ENCODE measurements around the gene HOXC10.

The HOXC10 gene

DNA sequence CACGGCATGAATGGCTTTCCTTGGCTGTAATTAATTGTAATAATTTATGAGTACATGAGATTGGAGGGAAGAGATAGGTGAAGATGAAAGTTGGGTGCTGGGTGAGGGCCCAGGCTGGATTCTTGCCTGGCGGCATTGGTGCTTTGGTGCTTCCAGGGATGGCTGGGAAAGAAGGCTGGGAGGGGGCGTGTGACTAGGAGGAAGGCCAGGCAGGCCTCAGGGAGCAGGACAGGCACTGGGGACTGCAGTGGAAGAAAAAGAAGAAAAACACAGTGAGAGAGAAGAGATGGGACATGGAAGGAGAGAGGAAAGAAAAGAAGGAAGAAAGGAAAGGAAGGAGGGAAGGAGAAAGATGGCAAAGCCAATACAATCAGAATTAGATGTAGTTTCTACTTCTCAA is 18.7 kb downstream of the HOXC10 start:
- DNase-seq (ENCODE audit: low read depth, low spot score), result no peak

- no peak for DNase-seq (ENCODE audit: low read depth, low spot score)
Measured at GRCh38 chr12:54004063-54004840, 19.3 kb downstream of the HOXC10 start.

DNA sequence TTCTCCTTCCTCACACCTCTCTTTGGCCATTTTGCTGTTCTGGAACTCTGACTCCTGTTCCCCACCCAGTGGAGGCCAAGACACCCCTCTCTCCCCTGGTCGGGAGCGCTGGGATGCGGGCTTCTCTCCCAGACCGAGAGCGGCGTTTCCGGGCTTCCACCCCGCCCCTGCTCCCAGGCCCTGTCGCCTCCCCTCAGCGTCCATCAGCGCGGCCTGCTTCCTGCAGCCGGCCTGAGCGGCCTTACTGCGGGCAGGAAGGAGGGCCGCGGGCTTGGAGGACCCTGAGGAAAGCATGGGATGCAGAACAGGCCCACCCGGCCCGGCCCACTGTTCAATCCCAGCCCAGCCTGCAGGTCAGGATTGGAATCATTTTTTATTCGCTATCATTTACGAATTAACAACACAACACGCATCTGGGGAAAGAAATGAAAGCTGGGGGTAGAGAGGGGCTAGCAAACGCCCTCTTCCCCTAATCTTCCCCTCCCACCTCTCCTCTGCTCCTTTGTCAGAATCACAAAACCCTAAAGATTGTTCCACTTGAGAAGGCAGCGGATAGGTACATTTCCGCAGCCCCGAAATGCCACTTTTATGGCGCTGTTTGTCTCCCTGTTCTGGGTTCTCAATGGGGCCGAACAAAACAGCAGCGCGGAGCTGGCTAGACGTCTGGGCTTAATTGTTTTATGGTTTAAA is 20.0 kb downstream of the HOXC10 start:
- DNase-seq (ENCODE audit: low read depth, low spot score), result no peak

DNA sequence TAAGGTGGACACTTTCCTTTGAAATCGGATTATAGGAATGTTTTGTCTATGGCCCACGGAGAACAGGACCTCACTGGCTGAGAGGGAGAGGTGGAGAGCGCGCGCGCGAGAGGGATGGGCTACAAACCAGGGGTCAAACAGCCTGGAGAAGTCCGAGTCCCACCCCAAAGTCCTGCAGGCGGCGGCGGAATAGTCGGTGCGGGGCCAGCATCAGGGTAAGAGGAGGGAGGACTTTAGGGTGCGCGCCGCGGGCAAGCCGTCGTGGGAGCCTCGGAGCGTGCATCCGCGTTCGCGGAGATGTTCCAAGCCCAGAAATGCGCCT is 20.5 kb downstream of the HOXC10 start:
- DNase-seq (ENCODE audit: low read depth, low spot score), result no peak

GRCh38 chr12:54005853-54006558 is 21.1 kb downstream of the HOXC10 start:
- peak; percentile 21 for DNase-seq (ENCODE audit: low read depth, low spot score)

- no peak for DNase-seq (ENCODE audit: low read depth, low spot score)
Measured at GRCh38 chr12:54006559-54007220, 21.7 kb downstream of the HOXC10 start.

- no peak for DNase-seq (ENCODE audit: low read depth, low spot score)
Measured at GRCh38 chr12:54007538-54008259, 22.8 kb downstream of the HOXC10 start.

GRCh38 chr12:54008260-54008552 is 23.3 kb downstream of the HOXC10 start:
- no peak for DNase-seq (ENCODE audit: low read depth, low spot score)

DNA sequence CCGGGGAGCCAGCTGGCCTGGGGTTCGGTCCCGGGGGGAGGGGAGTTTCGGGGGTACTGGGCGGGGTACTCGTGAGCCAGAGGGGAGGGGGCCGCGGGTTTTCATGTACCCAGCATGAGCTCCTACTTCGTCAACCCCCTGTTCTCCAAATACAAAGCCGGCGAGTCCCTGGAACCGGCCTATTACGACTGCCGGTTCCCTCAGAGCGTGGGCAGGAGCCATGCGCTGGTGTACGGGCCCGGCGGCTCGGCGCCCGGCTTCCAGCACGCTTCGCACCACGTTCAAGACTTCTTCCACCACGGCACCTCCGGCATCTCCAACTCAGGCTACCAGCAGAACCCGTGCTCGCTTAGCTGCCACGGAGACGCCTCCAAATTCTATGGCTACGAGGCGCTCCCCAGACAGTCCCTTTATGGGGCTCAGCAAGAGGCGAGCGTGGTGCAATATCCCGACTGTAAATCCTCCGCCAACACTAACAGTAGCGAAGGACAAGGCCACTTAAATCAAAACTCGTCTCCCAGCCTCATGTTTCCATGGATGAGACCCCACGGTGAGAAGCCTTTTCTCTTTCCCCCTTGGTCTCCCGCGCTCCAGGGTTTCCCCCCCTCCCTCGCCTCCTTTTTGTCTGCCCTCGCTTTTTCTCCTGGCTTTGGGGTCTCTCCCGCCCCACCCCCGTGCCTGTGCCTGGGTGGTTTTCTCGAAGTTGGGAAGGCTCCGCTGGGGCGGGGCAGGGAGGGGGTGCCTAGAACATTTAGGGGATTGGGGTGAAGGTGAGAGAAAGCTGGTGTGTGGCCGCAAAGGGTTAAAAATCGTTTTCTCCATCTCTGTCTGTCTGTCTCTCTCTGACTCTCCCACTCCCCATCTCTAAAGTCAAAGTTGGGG is 24.5 kb downstream of the HOXC10 start:
- DNase-seq (ENCODE audit: low read depth, low spot score), result no peak

DNA sequence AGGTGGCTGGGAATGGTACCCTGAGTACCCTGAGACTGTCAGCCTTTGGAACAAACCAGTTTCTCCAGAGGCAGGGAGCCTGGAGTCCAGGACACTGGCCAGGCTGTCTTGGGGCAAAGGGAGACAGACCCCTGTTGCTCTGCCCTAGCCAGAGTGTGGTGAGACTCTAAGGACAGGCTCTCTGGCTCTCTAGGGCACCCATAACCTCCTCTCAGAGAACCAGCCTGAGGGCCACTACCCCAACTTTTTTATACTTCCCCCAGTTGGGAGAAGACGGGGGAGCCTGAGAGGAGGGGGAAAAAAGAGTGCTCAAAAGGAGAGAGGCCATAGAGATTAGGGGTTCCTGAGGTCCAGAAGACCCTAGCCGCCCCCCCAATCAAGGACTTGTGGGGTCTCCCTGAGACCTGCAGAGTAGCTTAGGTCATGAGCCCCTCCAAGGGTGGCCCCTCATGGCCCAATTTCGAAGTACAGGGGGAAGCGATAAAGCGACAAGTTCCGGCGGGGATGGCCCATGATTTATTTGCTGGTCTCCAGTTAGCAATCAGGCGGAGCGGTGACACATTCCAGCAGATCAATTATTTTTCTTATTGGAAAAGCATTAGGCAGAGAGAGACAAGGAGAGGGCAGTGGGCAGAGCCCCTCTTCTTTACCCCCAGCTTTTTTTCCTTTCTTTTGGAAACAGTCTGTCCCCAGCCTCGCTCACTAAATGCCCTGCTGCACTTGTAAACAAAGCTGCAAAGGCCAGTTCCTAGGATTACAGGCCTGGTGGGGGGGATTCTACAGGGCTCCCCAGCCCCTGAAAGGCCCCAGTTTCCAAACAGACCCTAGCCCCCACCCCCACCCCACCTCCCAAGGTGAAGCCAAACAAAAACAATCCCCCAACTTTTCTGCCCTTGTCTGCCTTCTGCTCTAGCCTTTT is 25.4 kb downstream of the HOXC10 start:
- DNase-seq (ENCODE audit: low read depth, low spot score), result no peak

DNA sequence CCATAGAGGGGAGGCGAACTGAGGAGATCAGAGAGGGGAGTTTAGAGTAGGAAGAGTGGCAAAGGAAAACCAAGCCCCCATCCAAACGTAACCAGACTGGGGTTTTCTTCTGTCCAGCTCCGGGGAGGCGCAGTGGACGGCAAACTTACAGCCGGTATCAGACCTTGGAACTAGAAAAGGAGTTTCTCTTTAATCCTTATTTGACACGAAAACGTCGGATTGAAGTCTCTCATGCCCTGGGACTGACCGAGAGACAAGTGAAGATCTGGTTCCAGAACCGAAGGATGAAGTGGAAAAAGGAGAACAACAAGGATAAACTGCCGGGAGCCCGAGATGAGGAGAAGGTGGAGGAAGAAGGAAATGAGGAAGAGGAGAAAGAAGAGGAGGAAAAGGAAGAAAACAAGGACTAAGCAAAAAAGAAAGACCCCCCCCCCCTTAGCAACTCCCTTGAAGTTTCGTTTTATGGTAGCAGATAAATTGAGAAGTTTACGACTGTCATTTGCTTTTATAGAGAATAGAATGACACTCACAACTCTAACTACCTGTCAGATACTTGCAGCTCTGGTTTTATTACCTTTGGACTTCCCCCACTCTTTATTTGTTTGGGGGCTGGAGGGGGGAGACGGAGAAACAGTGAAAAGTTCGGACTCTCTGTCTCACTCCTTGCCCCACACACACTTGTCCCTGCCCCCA is 26.2 kb downstream of the HOXC10 start:
- no peak for DNase-seq (ENCODE audit: low read depth, low spot score)

GRCh38 chr12:54011665-54012532 is 27.0 kb downstream of the HOXC10 start:
- DNase-seq (ENCODE audit: low read depth, low spot score), result no peak

DNA sequence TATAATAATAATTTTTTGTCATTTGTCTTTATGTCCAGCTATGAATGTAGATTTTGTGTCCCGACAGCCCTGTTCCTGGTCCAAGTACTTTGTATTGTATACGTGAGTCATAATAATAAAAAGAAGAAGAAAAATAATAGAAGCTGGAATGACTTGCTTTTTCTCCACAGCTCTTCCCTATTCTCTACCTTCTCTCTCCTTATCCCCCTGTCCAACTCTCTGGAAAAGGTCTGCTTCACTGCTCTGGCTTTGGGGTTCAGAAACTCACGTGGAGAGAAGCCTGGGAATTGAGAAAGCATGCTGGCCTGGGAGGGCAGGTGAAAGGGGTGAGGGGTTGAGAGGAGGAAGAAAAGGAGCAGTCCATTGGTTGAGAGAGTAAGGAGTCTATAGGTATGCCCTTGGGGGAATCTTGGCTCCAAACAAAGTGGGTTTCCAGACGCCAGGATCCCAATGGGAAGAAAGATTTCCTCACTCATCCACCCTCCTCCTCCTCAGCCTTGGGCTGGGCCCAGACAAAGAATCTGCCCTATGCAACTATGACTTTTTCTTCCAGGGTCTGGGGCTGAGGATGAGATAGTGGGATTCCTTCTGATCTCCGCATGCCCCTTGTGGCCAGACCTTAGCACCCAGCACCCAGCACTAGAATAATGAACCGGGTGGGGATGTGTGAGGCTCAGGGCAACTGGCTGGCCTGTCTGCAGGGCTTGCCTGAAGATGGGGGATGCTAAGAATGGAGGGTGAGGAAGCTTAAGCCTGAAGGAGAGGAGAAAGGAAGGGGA is 27.9 kb downstream of the HOXC10 start:
- DNase-seq (ENCODE audit: low read depth, low spot score), result no peak

DNA sequence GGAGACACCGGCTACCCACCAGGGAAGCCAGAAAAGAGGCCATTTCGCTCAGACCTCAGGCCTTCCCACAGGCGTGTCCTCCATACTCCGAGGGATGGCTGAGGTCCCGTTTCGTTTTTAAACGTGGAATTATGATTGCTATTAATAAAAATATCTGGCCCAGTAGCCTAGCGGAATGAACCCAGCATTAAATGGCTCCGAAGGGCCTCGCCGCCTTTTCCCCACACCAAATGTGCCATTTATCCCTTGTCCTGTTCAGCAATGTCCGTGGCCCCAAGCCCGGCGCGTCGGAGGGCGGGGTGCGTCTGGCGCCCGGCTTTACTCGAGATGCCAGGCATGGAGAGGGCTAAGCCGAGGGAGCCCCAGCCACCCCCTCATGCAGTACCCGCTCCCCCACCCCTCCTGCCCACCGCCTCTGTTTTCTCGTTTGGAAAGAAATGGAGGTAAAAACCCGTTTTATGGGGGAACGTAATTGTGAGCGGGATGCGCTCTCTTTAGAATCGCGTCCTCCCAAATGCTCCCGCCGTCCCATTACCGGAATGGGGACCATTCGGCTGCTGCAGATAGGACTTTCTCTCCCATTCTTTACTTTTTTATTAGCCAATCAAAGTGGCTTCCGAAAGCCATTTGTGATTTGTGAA is 29.6 kb downstream of the HOXC10 start:
- DNase-seq (ENCODE audit: low read depth, low spot score), result no peak

DNA sequence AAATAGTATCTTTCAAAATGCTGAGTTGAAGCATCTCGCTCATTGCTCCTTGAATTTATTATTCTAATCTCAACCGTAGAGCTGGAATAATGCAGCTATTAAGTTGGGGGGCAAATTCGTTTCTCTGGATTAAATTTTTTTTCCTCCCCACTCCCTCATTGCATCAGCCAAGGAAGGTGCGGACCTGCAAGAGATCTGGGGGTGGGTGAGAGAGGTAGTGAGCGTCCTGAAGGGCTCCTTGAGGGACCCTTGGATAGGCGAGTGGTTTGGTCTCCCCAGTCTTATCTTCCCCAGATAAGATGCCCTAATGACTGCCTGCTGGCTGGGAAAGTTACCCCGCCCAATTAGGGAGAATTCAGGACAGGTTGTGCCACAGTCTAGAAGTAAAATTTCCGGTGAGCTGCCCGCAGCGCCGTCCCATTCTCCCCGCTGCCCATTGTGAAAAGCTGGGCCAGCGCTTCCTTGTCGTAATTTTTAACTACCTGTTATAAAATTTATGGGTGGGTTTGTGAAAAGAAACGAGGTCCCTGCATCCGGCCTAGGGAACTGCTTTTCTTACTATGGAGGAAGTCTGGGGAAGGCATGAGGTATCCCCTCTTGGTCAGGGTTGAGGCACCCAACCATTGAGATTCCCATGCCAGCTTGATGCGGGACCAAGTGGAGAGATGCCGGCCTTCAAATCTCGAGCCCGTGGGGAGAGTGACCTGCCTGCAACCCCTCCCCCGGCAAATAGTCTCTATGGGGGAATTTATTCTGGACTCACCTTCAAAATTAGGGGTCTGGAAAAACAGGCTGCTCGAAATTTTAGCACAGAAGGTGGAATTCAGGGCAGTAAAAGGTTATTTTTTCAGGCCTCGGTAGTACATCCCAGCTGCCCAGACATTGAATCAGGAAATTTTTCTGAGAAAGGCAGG is 30.3 kb downstream of the HOXC10 start:
- no peak for DNase-seq (ENCODE audit: low read depth, low spot score)

DNA sequence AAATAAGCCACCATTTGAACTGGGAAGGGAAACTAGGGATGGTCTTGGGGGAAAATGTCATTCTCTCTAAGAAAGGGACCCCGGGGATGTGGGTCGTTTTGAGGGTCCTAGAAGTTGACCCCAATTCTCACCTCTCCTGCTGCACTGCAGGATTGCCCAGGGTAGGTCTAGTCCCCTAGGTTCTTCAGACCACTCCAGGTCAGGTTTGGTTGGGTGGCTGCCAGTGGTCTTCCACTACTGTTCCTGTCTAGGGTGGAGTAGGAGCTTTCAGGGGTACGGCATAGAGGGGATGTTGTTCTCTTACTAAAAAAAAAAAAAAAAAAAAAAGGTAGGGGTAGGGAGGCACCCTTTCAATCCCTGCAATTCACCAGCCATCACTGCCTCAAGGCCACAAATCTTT is 31.1 kb downstream of the HOXC10 start:
- no peak for DNase-seq (ENCODE audit: low read depth, low spot score)

All from brain pericyte (primary cell).